Gastroesophageal sphincter (tissue), 3 donors: ENCODE results near the gene DLK1.

Source experiments
- CTCF ChIP-seq, 4 experiments: fragments of 200-600 bp in 2 of 4; fragments of 450-650 bp in 2 of 4; sonication (generic) in 1 of 4; IDR thresholded peaks; one replicate each; pipeline ENCODE4 v1.5.1; 2017 to 2019; ENCODE audit warnings: antibody characterized with exemption in 4 of 4, mild to moderate bottlenecking in 2 of 4, moderate library complexity in 2 of 4
- EP300 ChIP-seq: sonication (generic); formaldehyde crosslinking; IDR thresholded peaks from one replicate; pipeline ENCODE4 v1.6.1; 2017; ENCODE audit warnings: antibody characterized with exemption, mild to moderate bottlenecking
- POLR2A ChIP-seq, 2 donors: fragments of 450-650 bp; IDR thresholded peaks; one replicate each; pipeline ENCODE4 v1.6.1; 2017; ENCODE audit warnings: antibody characterized with exemption in 2 of 2, mild to moderate bottlenecking in 2 of 2, moderate library complexity in 1 of 2
- POLR2AphosphoS5 ChIP-seq: sonication (generic); formaldehyde crosslinking; IDR thresholded peaks from one replicate; pipeline ENCODE4 v1.6.1; 2017; ENCODE audit warnings: antibody characterized with exemption

GRCh38 chr14:100727873-100728240 is 1.2 kb downstream of the DLK1 start:
- TF ChIP-seq POLR2A (IDR thresholded peaks at IDR 0.05) (no peak), CTCF (IDR thresholded peaks at IDR 0.05) (no peak), EP300 (no peak), POLR2AphosphoS5 (no peak)
